K562 (cell line): ENCODE measurements around the gene SIGLEC14. TPM values are rescaled to one million over a fixed set of nuclear protein-coding genes. Genes with fewer than 3 reads are reported as not detected.

Experiments
- EWSR1 ChIP-seq: fragments of 450-650 bp; IDR thresholded peaks from 2 replicates; pipeline ENCODE4 v1.6.1; 2018; ENCODE audit warnings: borderline replicate concordance, mild to moderate bottlenecking, low read depth, moderate library complexity; ENCODE audit not compliant: partially characterized antibody
- HEY1 ChIP-seq: fragments of 250-450 bp; sonication (Bioruptor Pico); IDR thresholded peaks from 2 replicates; pipeline ENCODE4 v1.5.0; 2020; ENCODE audit warnings: mild to moderate bottlenecking, moderate library complexity, borderline replicate concordance
- MIER1 ChIP-seq: fragments of 450-650 bp; IDR thresholded peaks from 2 replicates; pipeline ENCODE4 v1.6.1; 2016; ENCODE audit warnings: antibody characterized with exemption, mild to moderate bottlenecking, low read depth
- polyA plus RNA-seq, 8 experiments: library from polyadenylated mRNA; depleted of rRNA in 4 of 8; stranded (reverse) in 5 of 8; unstranded in 3 of 8; fragments of >200 nt; fragmentation: Nextera tagmentation in 2 of 8; fragmentation: Illumina TruSeq in 1 of 8; extraction: Ambion mirVana in 2 of 8; extraction: Trizol in 1 of 8; gene quantifications; 2 replicates each; pipeline versions ENCODE4 v1.2.1 to v1.2.3, GENCODE V29; 2011 to 2014; ENCODE audit warnings: inconsistent platforms in 1 of 8, missing spikeins in 1 of 8
- total RNA-seq, 7 experiments: library from RNA; depleted of rRNA in 6 of 7; stranded (reverse); fragments of >200 nt in 6 of 7; fragmentation: Illumina TruSeq in 2 of 7; extraction: Trizol in 2 of 7; gene quantifications; 2 replicates each; pipeline versions ENCODE4 v1.2.1 to v1.2.3, GENCODE V29; 2011 to 2021; ENCODE audit warnings: low replicate concordance in 1 of 7
- TF ChIP-seq, protein P1 (sequence below): fragments of 200-600 bp; sonication (generic); IDR thresholded peaks from one replicate; pipeline ENCODE4 v1.6.1; 2012; ENCODE audit warnings: mild to moderate bottlenecking, low read depth, low read length, inconsistent platforms
- TF ChIP-seq, protein P2 (sequence below): fragments of 250-450 bp; sonication (Bioruptor Pico); IDR thresholded peaks from 2 replicates; pipeline ENCODE4 v1.4.0; 2020
- TF ChIP-seq, protein P3 (sequence below): fragments of 250-450 bp; sonication (Bioruptor Pico); IDR thresholded peaks from 2 replicates; pipeline ENCODE4 v1.4.0; 2020; ENCODE audit warnings: mild to moderate bottlenecking
- TF ChIP-seq, protein P4 (sequence below), 2 experiments: fragments of 450-650 bp in 1 of 2; IDR thresholded peaks; 2 replicates each; pipeline ENCODE4 v1.6.1; 2011 to 2017; ENCODE audit warnings: low read depth in 2 of 2, antibody characterized with exemption in 1 of 2, borderline replicate concordance in 1 of 2, low read length in 1 of 2, mild to moderate bottlenecking in 1 of 2, mixed read lengths in 1 of 2; ENCODE audit not compliant: control insufficient read depth in 1 of 2

The SIGLEC14 gene
- total and polyA plus RNA-seq, 9 of the 15 experiments (the other 6 are each of a cell fraction or from before 2014, with no cell fraction given), result not detected

DNA sequence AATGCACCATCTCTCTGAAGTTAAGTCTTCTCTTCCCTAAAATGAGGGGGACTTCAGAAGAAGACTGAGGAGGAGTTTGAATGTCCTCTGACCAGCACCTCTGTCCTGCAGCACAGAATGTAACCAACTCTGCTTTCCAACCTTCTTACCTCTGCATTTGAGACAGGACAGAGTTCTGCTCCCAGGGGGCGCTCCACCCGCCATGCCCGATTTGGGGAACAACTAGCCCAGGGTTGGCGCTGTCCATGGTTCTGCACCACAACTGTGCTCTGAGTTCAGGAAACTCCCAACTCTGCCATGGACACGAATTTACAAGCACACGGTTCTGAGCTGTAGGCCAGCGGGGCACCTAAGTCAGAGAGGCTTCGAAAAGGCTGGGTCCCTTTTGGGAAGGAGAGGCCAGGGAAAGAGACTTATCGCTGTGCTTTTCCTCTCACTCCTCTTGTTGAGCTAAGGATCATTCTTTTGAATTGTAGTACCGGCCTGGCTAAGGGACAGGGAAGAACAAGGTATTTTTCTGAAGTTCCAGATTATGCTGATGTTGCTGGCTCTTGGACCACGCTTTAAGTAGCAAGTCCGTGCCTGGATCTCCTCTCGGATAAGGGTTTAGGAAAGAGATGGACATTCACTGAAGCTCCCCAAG, 38.6 kb downstream of the SIGLEC14 start (continued):
- TF ChIP-seq, protein P1, sequence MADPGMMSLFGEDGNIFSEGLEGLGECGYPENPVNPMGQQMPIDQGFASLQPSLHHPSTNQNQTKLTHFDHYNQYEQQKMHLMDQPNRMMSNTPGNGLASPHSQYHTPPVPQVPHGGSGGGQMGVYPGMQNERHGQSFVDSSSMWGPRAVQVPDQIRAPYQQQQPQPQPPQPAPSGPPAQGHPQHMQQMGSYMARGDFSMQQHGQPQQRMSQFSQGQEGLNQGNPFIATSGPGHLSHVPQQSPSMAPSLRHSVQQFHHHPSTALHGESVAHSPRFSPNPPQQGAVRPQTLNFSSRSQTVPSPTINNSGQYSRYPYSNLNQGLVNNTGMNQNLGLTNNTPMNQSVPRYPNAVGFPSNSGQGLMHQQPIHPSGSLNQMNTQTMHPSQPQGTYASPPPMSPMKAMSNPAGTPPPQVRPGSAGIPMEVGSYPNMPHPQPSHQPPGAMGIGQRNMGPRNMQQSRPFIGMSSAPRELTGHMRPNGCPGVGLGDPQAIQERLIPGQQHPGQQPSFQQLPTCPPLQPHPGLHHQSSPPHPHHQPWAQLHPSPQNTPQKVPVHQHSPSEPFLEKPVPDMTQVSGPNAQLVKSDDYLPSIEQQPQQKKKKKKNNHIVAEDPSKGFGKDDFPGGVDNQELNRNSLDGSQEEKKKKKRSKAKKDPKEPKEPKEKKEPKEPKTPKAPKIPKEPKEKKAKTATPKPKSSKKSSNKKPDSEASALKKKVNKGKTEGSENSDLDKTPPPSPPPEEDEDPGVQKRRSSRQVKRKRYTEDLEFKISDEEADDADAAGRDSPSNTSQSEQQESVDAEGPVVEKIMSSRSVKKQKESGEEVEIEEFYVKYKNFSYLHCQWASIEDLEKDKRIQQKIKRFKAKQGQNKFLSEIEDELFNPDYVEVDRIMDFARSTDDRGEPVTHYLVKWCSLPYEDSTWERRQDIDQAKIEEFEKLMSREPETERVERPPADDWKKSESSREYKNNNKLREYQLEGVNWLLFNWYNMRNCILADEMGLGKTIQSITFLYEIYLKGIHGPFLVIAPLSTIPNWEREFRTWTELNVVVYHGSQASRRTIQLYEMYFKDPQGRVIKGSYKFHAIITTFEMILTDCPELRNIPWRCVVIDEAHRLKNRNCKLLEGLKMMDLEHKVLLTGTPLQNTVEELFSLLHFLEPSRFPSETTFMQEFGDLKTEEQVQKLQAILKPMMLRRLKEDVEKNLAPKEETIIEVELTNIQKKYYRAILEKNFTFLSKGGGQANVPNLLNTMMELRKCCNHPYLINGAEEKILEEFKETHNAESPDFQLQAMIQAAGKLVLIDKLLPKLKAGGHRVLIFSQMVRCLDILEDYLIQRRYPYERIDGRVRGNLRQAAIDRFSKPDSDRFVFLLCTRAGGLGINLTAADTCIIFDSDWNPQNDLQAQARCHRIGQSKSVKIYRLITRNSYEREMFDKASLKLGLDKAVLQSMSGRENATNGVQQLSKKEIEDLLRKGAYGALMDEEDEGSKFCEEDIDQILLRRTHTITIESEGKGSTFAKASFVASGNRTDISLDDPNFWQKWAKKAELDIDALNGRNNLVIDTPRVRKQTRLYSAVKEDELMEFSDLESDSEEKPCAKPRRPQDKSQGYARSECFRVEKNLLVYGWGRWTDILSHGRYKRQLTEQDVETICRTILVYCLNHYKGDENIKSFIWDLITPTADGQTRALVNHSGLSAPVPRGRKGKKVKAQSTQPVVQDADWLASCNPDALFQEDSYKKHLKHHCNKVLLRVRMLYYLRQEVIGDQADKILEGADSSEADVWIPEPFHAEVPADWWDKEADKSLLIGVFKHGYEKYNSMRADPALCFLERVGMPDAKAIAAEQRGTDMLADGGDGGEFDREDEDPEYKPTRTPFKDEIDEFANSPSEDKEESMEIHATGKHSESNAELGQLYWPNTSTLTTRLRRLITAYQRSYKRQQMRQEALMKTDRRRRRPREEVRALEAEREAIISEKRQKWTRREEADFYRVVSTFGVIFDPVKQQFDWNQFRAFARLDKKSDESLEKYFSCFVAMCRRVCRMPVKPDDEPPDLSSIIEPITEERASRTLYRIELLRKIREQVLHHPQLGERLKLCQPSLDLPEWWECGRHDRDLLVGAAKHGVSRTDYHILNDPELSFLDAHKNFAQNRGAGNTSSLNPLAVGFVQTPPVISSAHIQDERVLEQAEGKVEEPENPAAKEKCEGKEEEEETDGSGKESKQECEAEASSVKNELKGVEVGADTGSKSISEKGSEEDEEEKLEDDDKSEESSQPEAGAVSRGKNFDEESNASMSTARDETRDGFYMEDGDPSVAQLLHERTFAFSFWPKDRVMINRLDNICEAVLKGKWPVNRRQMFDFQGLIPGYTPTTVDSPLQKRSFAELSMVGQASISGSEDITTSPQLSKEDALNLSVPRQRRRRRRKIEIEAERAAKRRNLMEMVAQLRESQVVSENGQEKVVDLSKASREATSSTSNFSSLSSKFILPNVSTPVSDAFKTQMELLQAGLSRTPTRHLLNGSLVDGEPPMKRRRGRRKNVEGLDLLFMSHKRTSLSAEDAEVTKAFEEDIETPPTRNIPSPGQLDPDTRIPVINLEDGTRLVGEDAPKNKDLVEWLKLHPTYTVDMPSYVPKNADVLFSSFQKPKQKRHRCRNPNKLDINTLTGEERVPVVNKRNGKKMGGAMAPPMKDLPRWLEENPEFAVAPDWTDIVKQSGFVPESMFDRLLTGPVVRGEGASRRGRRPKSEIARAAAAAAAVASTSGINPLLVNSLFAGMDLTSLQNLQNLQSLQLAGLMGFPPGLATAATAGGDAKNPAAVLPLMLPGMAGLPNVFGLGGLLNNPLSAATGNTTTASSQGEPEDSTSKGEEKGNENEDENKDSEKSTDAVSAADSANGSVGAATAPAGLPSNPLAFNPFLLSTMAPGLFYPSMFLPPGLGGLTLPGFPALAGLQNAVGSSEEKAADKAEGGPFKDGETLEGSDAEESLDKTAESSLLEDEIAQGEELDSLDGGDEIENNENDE, result no peak
- TF ChIP-seq MIER1 (peak; percentile 99), EWSR1 (no peak), HEY1 (CRISPR knock-in tag) (0 out of 2 replicates have a peak, but pooled peaks have one; percentile 18)
- TF ChIP-seq, protein P2, sequence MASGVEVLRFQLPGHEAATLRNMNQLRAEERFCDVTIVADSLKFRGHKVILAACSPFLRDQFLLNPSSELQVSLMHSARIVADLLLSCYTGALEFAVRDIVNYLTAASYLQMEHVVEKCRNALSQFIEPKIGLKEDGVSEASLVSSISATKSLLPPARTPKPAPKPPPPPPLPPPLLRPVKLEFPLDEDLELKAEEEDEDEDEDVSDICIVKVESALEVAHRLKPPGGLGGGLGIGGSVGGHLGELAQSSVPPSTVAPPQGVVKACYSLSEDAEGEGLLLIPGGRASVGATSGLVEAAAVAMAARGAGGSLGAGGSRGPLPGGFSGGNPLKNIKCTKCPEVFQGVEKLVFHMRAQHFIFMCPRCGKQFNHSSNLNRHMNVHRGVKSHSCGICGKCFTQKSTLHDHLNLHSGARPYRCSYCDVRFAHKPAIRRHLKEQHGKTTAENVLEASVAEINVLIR (CRISPR knock-in tag), result no peak
- TF ChIP-seq, protein P3, sequence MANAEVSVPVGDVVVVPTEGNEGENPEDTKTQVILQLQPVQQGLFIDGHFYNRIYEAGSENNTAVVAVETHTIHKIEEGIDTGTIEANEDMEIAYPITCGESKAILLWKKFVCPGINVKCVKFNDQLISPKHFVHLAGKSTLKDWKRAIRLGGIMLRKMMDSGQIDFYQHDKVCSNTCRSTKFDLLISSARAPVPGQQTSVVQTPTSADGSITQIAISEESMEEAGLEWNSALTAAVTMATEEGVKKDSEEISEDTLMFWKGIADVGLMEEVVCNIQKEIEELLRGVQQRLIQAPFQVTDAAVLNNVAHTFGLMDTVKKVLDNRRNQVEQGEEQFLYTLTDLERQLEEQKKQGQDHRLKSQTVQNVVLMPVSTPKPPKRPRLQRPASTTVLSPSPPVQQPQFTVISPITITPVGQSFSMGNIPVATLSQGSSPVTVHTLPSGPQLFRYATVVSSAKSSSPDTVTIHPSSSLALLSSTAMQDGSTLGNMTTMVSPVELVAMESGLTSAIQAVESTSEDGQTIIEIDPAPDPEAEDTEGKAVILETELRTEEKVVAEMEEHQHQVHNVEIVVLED, result no peak
- TF ChIP-seq, protein P4, sequence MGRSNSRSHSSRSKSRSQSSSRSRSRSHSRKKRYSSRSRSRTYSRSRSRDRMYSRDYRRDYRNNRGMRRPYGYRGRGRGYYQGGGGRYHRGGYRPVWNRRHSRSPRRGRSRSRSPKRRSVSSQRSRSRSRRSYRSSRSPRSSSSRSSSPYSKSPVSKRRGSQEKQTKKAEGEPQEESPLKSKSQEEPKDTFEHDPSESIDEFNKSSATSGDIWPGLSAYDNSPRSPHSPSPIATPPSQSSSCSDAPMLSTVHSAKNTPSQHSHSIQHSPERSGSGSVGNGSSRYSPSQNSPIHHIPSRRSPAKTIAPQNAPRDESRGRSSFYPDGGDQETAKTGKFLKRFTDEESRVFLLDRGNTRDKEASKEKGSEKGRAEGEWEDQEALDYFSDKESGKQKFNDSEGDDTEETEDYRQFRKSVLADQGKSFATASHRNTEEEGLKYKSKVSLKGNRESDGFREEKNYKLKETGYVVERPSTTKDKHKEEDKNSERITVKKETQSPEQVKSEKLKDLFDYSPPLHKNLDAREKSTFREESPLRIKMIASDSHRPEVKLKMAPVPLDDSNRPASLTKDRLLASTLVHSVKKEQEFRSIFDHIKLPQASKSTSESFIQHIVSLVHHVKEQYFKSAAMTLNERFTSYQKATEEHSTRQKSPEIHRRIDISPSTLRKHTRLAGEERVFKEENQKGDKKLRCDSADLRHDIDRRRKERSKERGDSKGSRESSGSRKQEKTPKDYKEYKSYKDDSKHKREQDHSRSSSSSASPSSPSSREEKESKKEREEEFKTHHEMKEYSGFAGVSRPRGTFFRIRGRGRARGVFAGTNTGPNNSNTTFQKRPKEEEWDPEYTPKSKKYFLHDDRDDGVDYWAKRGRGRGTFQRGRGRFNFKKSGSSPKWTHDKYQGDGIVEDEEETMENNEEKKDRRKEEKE (IDR thresholded peaks at IDR 0.05; ENCODE audit: borderline replicate concordance in 1 of 2, control insufficient read depth in 1 of 2, low read depth in 2 of 2, low read length in 1 of 2), result no peak
